ACHN (cell line): ENCODE data around the gene VIPR2.

Experiments used
- DNase-seq: peaks from one replicate; pipeline ENCODE4 v3.0.0-alpha.2; 2015
- in situ Hi-C: cut with HindIII; loops from 2 replicates; pipeline ENCODE4 v1.10.0; 2017; ENCODE audit warnings: low sequenced_read_pairs, low pct_ligation_motif_present, low pct_unique_long_range_greater_than_20kb

VIPR2 gene

GRCh38 chr7:159159731-159160130 lies 15.1 kb upstream of the VIPR2 start:
- in situ Hi-C loops: no loop called here
- DNase-seq: no peak

- in situ Hi-C loops: no loop called here
- no peak for DNase-seq
These were observed 14.3 kb upstream of the VIPR2 start for GRCh38 chr7:159158888-159159405.

- DNase-seq: no peak
- in situ Hi-C loops: no loop called here
These were observed 13.6 kb upstream of the VIPR2 start for GRCh38 chr7:159158125-159158887.

GRCh38 chr7:159157714-159158113 lies 13.0 kb upstream of the VIPR2 start:
- in situ Hi-C loops: no loop called here

GRCh38 chr7:159156436-159157245 lies 12.0 kb upstream of the VIPR2 start:
- no peak for DNase-seq
- in situ Hi-C loops: no loop called here

More at GRCh38 chr7:159157714-159158113, 13.0 kb upstream of the VIPR2 start:
- no peak for DNase-seq

GRCh38 chr7:159155410-159155809 lies 10.7 kb upstream of the VIPR2 start:
- in situ Hi-C loops: no loop called here
- no peak for DNase-seq

GRCh38 chr7:159154243-159154642 lies 9.6 kb upstream of the VIPR2 start:
- in situ Hi-C loops: no loop called here
- DNase-seq: no peak

GRCh38 chr7:159153511-159153910 lies 8.8 kb upstream of the VIPR2 start:
- DNase-seq: no peak
- in situ Hi-C loops: no loop called here

GRCh38 chr7:159152816-159153215 lies 8.1 kb upstream of the VIPR2 start:
- DNase-seq: no peak
- in situ Hi-C loops: no loop called here

- no peak for DNase-seq
- in situ Hi-C loops: no loop called here
These were observed 6.6 kb upstream of the VIPR2 start for GRCh38 chr7:159151231-159151630.

GRCh38 chr7:159149488-159149887 lies 4.8 kb upstream of the VIPR2 start:
- no peak for DNase-seq
- in situ Hi-C loops: no loop called here

- no peak for DNase-seq
- in situ Hi-C loops: no loop called here
These were observed 4.0 kb upstream of the VIPR2 start for GRCh38 chr7:159148430-159149395.

GRCh38 chr7:159147687-159148086 lies 3.0 kb upstream of the VIPR2 start:
- DNase-seq: no peak
- in situ Hi-C loops: no loop called here

- in situ Hi-C loops: no loop called here
- DNase-seq: no peak
These were observed 2.6 kb upstream of the VIPR2 start for GRCh38 chr7:159147246-159147645.

- no peak for DNase-seq
- in situ Hi-C loops: no loop called here
These were observed 1.6 kb upstream of the VIPR2 start for GRCh38 chr7:159146084-159146858.

GRCh38 chr7:159145490-159145855 lies 806 bp upstream of the VIPR2 start:
- in situ Hi-C loops: no loop called here
- DNase-seq: no peak

- DNase-seq: no peak
- in situ Hi-C loops: no loop called here
These were observed 598 bp downstream of the VIPR2 start for GRCh38 chr7:159143780-159144757.
